Measurements from ENCODE around the gene GNPTAB. TPM values are rescaled to one million over a fixed set of nuclear protein-coding genes. Genes with fewer than 3 reads are reported as not detected.
"Not testable (repeated sequence)": the region's sequence is repeated elsewhere in the genome, so short reads cannot be mapped to it uniquely, and the experiment has no call there.

GNPTAB gene
- total RNA-seq, 1 experiment from 2014 or later: 26.5 TPM

DNA sequence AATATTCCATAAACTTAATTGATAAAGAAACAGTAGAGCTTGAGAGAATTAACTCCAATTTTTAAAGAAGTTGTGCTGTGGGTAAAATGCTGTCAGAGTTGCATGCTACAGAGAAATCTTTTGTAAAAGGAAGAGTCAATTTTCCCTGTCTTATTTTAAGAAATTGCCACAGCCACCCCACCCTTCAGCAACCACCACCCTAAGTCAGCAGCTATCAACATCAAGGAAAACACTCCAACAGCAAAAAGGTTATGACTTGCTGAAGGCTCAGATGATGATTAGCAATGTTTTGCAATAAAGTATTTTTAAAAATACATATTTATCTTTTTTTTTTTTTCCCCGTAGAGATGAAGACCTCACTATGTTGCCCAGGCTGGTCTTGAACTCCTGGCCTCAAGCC, 40.2 kb upstream of the GNPTAB start:
- Histone ChIP-seq H3K27me3 (ENCODE audit: insufficient read depth, low read depth) (no peaks in the 10 kb centered on the region), H3K9me2 (ENCODE audit: insufficient read depth) (no peaks in the 10 kb centered on the region), H3F3A (ENCODE audit: insufficient read depth, low read depth) (no peaks in the 10 kb centered on the region), H3K79me2 (ENCODE audit: low read depth) (no peaks in the 10 kb centered on the region), H3K4me2 (no peak overlapping the region), H2AFZ (no peak overlapping the region), H3K9me3 (ENCODE audit: insufficient read depth, low read depth) (no peaks in the 10 kb centered on the region), H3K27ac (no peak overlapping the region), H3K4me1 (replicated peaks; ENCODE audit: insufficient read depth) (no peaks in the 10 kb centered on the region), H3K4me3 (no peak overlapping the region), H3K36me3 (ENCODE audit: low read depth) (no peaks in the 10 kb centered on the region), H4K20me1 (ENCODE audit: insufficient read depth) (no peaks in the 10 kb centered on the region)
- no TSS peak for BruUV-seq (replicated peaks)
- intact Hi-C loops (cut with micrococcal nuclease; ENCODE audit: unreplicated experiment): no loop called here
- CTCF ChIA-PET: no interaction called here
- no peak for TF ChIP-seq EZH2 (IDR thresholded peaks at IDR 0.05; ENCODE audit: low read depth)
- no peak for TF ChIP-seq CTCF (conservative IDR thresholded peaks at IDR 0.05)
- no peak for DNase-seq
- POLR2A ChIA-PET (ENCODE audit: unreplicated experiment): no interaction called here

- DNase-seq; CTCF ChIA-PET; H3K4me1 ChIP-seq (replicated peaks; ENCODE audit: insufficient read depth); H3K9me2 ChIP-seq (ENCODE audit: insufficient read depth); H3K79me2 ChIP-seq (ENCODE audit: low read depth); H3K36me3 ChIP-seq (ENCODE audit: low read depth); H3K27ac ChIP-seq; H2AFZ ChIP-seq; H3K4me2 ChIP-seq; H4K20me1 ChIP-seq (ENCODE audit: insufficient read depth); intact Hi-C loops (cut with micrococcal nuclease; ENCODE audit: unreplicated experiment); H3K9me3 ChIP-seq (ENCODE audit: insufficient read depth, low read depth); H3K27me3 ChIP-seq (ENCODE audit: insufficient read depth, low read depth); BruUV-seq (replicated peaks); H3F3A ChIP-seq (ENCODE audit: insufficient read depth, low read depth); H3K4me3 ChIP-seq: not testable (repeated sequence)
- POLR2A ChIA-PET (ENCODE audit: unreplicated experiment): interaction anchor here (0.7 kb wide), 1 partner anchor 18 kb away, joined by 17 read pairs; no protein-coding TSS in a partner anchor
These were observed 36.9 kb upstream of the GNPTAB start for GRCh38 chr12:101867619-101868018.

- CTCF ChIA-PET: no interaction called here
- Histone ChIP-seq H3K4me3 (no peak overlapping the region), H3K4me2 (no peak overlapping the region), H3K27ac (no peak overlapping the region), H4K20me1 (ENCODE audit: insufficient read depth) (no peaks in the 10 kb centered on the region), H3K27me3 (ENCODE audit: insufficient read depth, low read depth) (no peaks in the 10 kb centered on the region), H3K9me2 (ENCODE audit: insufficient read depth) (no peaks in the 10 kb centered on the region), H3K9me3 (ENCODE audit: insufficient read depth, low read depth) (peaks cover 7% of the 10 kb centered on the region; the same call in 1 of the 2 replicates), H3F3A (ENCODE audit: insufficient read depth, low read depth) (no peaks in the 10 kb centered on the region), H2AFZ (no peak overlapping the region), H3K79me2 (ENCODE audit: low read depth) (no peaks in the 10 kb centered on the region), H3K4me1 (replicated peaks; ENCODE audit: insufficient read depth) (no peaks in the 10 kb centered on the region), H3K36me3 (ENCODE audit: low read depth) (no peaks in the 10 kb centered on the region)
- BruUV-seq (replicated peaks): no TSS peak
- intact Hi-C loops (cut with micrococcal nuclease; ENCODE audit: unreplicated experiment): no loop called here
- POLR2A ChIA-PET (ENCODE audit: unreplicated experiment): no interaction called here
- no peak for TF ChIP-seq CTCF (conservative IDR thresholded peaks at IDR 0.05)
- TF ChIP-seq EZH2 (IDR thresholded peaks at IDR 0.05; ENCODE audit: low read depth): no peak
- no peak for DNase-seq
These were observed 36.0 kb upstream of the GNPTAB start for GRCh38 chr12:101866615-101867373.

GRCh38 chr12:101863981-101864380, 33.2 kb upstream of the GNPTAB start:
- peaks cover 17% of the 10 kb centered on the region for H3K4me1 ChIP-seq (replicated peaks; ENCODE audit: insufficient read depth)
- H3F3A ChIP-seq (ENCODE audit: insufficient read depth, low read depth): no peaks in the 10 kb centered on the region
- no peak for TF ChIP-seq EZH2 (IDR thresholded peaks at IDR 0.05; ENCODE audit: low read depth)
- TF ChIP-seq CTCF (conservative IDR thresholded peaks at IDR 0.05): no peak
- no peak for DNase-seq
- H4K20me1 ChIP-seq (ENCODE audit: insufficient read depth): no peaks in the 10 kb centered on the region
- intact Hi-C loops (cut with micrococcal nuclease; ENCODE audit: unreplicated experiment): no loop called here
- CTCF ChIA-PET: no interaction called here
- no peaks in the 10 kb centered on the region for H3K79me2 ChIP-seq (ENCODE audit: low read depth)
- H2AFZ ChIP-seq: no peak overlapping the region
- peaks cover 7% of the 10 kb centered on the region; the same call in 1 of the 2 replicates for H3K9me3 ChIP-seq (ENCODE audit: insufficient read depth, low read depth)
- no peaks in the 10 kb centered on the region for H3K9me2 ChIP-seq (ENCODE audit: insufficient read depth)
- H3K27ac ChIP-seq: no peak overlapping the region
- POLR2A ChIA-PET (ENCODE audit: unreplicated experiment): no interaction called here
- no peaks in the 10 kb centered on the region for H3K36me3 ChIP-seq (ENCODE audit: low read depth)
- BruUV-seq (replicated peaks): no TSS peak
- no peaks in the 10 kb centered on the region for H3K27me3 ChIP-seq (ENCODE audit: insufficient read depth, low read depth)
- no peak overlapping the region for H3K4me3 ChIP-seq
- no peak overlapping the region for H3K4me2 ChIP-seq

Data from PC-9 (cell line).